Loucy (cell line): ENCODE results near the gene PRELP.

Experiments
- H2AFZ ChIP-seq: fragments of 200-600 bp; sonication (generic); 2 replicates; pipeline ENCODE4 v1.6.0; 2016; ENCODE audit warnings: antibody characterized with exemption, mild to moderate bottlenecking, low read length, moderate library complexity
- H3F3A ChIP-seq: fragments of 200-600 bp; 2 replicates; pipeline ENCODE4 v1.6.0; 2016; ENCODE audit warnings: antibody characterized with exemption, low read depth, mild to moderate bottlenecking
- H3K27me3 ChIP-seq: fragments of 200-600 bp; sonication (generic); 2 replicates; pipeline ENCODE4 v1.6.1; 2014; ENCODE audit warnings: low read length, mild to moderate bottlenecking; ENCODE audit not compliant: insufficient read depth, poor library complexity, severe bottlenecking
- H3K36me3 ChIP-seq: fragments of 200-600 bp; sonication (generic); 2 replicates; pipeline ENCODE4 v1.6.1; 2016; ENCODE audit warnings: low read length; ENCODE audit not compliant: insufficient read depth
- H3K4me1 ChIP-seq: fragments of 200-600 bp; sonication (generic); 2 replicates; pipeline ENCODE4 v1.5.1; 2014; ENCODE audit warnings: low read length, mild to moderate bottlenecking; ENCODE audit not compliant: insufficient read depth, poor library complexity, severe bottlenecking
- H3K4me2 ChIP-seq: fragments of 200-600 bp; sonication (generic); 2 replicates; pipeline ENCODE4 v1.6.0; 2014; ENCODE audit warnings: antibody characterized with exemption, low read length, low read depth, mild to moderate bottlenecking; ENCODE audit not compliant: poor library complexity, severe bottlenecking
- H3K4me3 ChIP-seq: fragments of 200-600 bp; sonication (generic); 2 replicates; pipeline ENCODE4 v1.5.1; 2014; ENCODE audit warnings: low read length, mild to moderate bottlenecking, mixed read lengths; ENCODE audit not compliant: poor library complexity, severe bottlenecking
- H3K79me2 ChIP-seq: fragments of 200-600 bp; sonication (generic); 2 replicates; pipeline ENCODE4 v1.6.1; 2014; ENCODE audit warnings: low read length; ENCODE audit not compliant: insufficient read depth
- H3K9ac ChIP-seq: fragments of 200-600 bp; sonication (generic); 2 replicates; pipeline ENCODE4 v1.6.0; 2014; ENCODE audit warnings: mild to moderate bottlenecking, low read depth, low read length, moderate library complexity; ENCODE audit not compliant: poor library complexity, severe bottlenecking
- H3K9me2 ChIP-seq: fragments of 200-600 bp; sonication (generic); replicated peaks from 2 replicates; pipeline ENCODE4 v1.6.1; 2016; ENCODE audit warnings: low read depth, low read length, mixed read lengths
- H3K9me3 ChIP-seq: fragments of 200-600 bp; sonication (generic); 2 replicates; pipeline ENCODE4 v1.6.1; 2014; ENCODE audit warnings: mild to moderate bottlenecking, antibody characterized with exemption, low read length, low read depth; ENCODE audit not compliant: insufficient read depth
- H4K20me1 ChIP-seq: fragments of 200-600 bp; sonication (generic); 2 replicates; pipeline ENCODE4 v1.6.0; 2014; ENCODE audit warnings: antibody characterized with exemption, low read length, mild to moderate bottlenecking; ENCODE audit not compliant: insufficient read depth, poor library complexity, severe bottlenecking
- CTCF ChIP-seq: fragments of 200-600 bp; sonication (generic); conservative IDR thresholded peaks from 2 replicates; pipeline ENCODE4 v1.5.1; 2014; ENCODE audit warnings: mild to moderate bottlenecking, antibody characterized with exemption, low read length
- EZH2phosphoT487 ChIP-seq: fragments of 200-600 bp; IDR thresholded peaks from 2 replicates; pipeline ENCODE4 v1.6.1; 2018; ENCODE audit warnings: antibody characterized with exemption, mild to moderate bottlenecking, moderate library complexity, borderline replicate concordance

Gene PRELP

GRCh38 chr1:203519053-203519840 is 43.6 kb downstream of the PRELP start:
- H3K4me1 ChIP-seq = peaks cover 3% of the 10 kb centered on the region

GRCh38 chr1:203519896-203520295 is 44.3 kb downstream of the PRELP start:
- H3K4me1 ChIP-seq = peaks cover 3% of the 10 kb centered on the region
- H3F3A ChIP-seq = no peaks in the 10 kb centered on the region
- no peaks in the 10 kb centered on the region for H4K20me1 ChIP-seq
- H3K9me3 ChIP-seq = no peaks in the 10 kb centered on the region
- no peaks in the 10 kb centered on the region for H3K36me3 ChIP-seq
- no peak overlapping the region for H3K4me3 ChIP-seq
- no peaks in the 10 kb centered on the region for H3K79me2 ChIP-seq
- no peaks in the 10 kb centered on the region for H3K9me2 ChIP-seq
- no peak overlapping the region for H3K9ac ChIP-seq
- TF ChIP-seq CTCF = no peak
- TF ChIP-seq EZH2phosphoT487 = no peak
- no peaks in the 10 kb centered on the region for H3K27me3 ChIP-seq
- no peak overlapping the region for H3K4me2 ChIP-seq
- H2AFZ ChIP-seq = no peak overlapping the region

More at GRCh38 chr1:203519053-203519840, 43.6 kb downstream of the PRELP start:
- H3F3A ChIP-seq = no peaks in the 10 kb centered on the region
- no peaks in the 10 kb centered on the region for H3K79me2 ChIP-seq
- no peak overlapping the region for H2AFZ ChIP-seq
- no peak overlapping the region for H3K4me2 ChIP-seq
- no peak overlapping the region for H3K4me3 ChIP-seq
- H3K9me2 ChIP-seq = no peaks in the 10 kb centered on the region
- no peaks in the 10 kb centered on the region for H4K20me1 ChIP-seq
- H3K27me3 ChIP-seq = no peaks in the 10 kb centered on the region
- TF ChIP-seq CTCF (no peak), EZH2phosphoT487 (no peak)
- no peak overlapping the region for H3K9ac ChIP-seq
- H3K36me3 ChIP-seq = no peaks in the 10 kb centered on the region
- H3K9me3 ChIP-seq = no peaks in the 10 kb centered on the region

GRCh38 chr1:203520315-203520714 is 44.7 kb downstream of the PRELP start:
- H3K36me3 ChIP-seq = no peaks in the 10 kb centered on the region
- H3K9me2 ChIP-seq = no peaks in the 10 kb centered on the region
- no peak overlapping the region for H3K4me3 ChIP-seq
- H3F3A ChIP-seq = no peaks in the 10 kb centered on the region
- no peak for TF ChIP-seq CTCF
- no peak for TF ChIP-seq EZH2phosphoT487
- no peaks in the 10 kb centered on the region for H3K27me3 ChIP-seq
- H4K20me1 ChIP-seq = no peaks in the 10 kb centered on the region
- no peaks in the 10 kb centered on the region for H3K79me2 ChIP-seq
- H2AFZ ChIP-seq = no peak overlapping the region
- H3K4me2 ChIP-seq = no peak overlapping the region
- no peaks in the 10 kb centered on the region for H3K9me3 ChIP-seq
- peaks cover 3% of the 10 kb centered on the region for H3K4me1 ChIP-seq
- H3K9ac ChIP-seq = no peak overlapping the region
